K562 (cell line): ENCODE measurements around the gene ACAT2. TPM values are rescaled to one million over a fixed set of nuclear protein-coding genes. Genes with fewer than 3 reads are reported as not detected.

Source experiments
- ATF4 ChIP-seq: fragments of 450-650 bp; formaldehyde crosslinking; IDR thresholded peaks from 2 replicates; pipeline ENCODE4 v1.4.0; 2022; ENCODE audit warnings: mild to moderate bottlenecking, moderate library complexity
- BACH1 ChIP-seq: fragments of 200-800 bp; sonication (Bioruptor generic); IDR thresholded peaks from 2 replicates; pipeline ENCODE4 v1.6.1; 2016; ENCODE audit warnings: missing genetic modification characterization, missing compliant biosample characterization
- EP300 ChIP-seq: IDR thresholded peaks from 2 replicates; pipeline ENCODE4 v1.6.1; 2012; ENCODE audit warnings: low read length, improper control_type of control experiment
- FOXA3 ChIP-seq, 2 experiments: fragments of 450-650 bp in 1 of 2; sonication (generic) in 1 of 2; formaldehyde crosslinking; IDR thresholded peaks in 1 of 2; conservative IDR thresholded peaks in 1 of 2; 2 replicates each; pipeline versions ENCODE4 v1.4.0 to v1.8.0; 2020 to 2022; ENCODE audit warnings: mild to moderate bottlenecking in 2 of 2, missing genetic modification reagents in 1 of 2
- ILF3 ChIP-seq: fragments of 450-650 bp; IDR thresholded peaks from 2 replicates; pipeline ENCODE4 v1.6.1; 2018; ENCODE audit warnings: antibody characterized with exemption, mild to moderate bottlenecking, moderate library complexity, borderline replicate concordance
- KDM1A ChIP-seq, 2 experiments: fragments of 450-650 bp; IDR thresholded peaks; 2 replicates each; pipeline ENCODE4 v1.6.1; 2016; ENCODE audit warnings: mild to moderate bottlenecking in 2 of 2
- KDM5B ChIP-seq: fragments of 200-600 bp; sonication (generic); IDR thresholded peaks from 2 replicates; pipeline ENCODE4 v1.6.1; 2012; ENCODE audit warnings: low read depth, mild to moderate bottlenecking, moderate library complexity, low read length, control low read depth, inconsistent platforms; ENCODE audit not compliant: insufficient replicate concordance
- KLF13 ChIP-seq: fragments of 450-650 bp; IDR thresholded peaks from 2 replicates; pipeline ENCODE4 v1.6.1; 2016; ENCODE audit warnings: missing genetic modification characterization, low read depth, mild to moderate bottlenecking, missing compliant biosample characterization, moderate library complexity, borderline replicate concordance
- KLF16 ChIP-seq: IDR thresholded peaks from 2 replicates; pipeline ENCODE4 v1.6.1; 2016; ENCODE audit warnings: antibody characterized with exemption
- KLF6 ChIP-seq: fragments of 250-450 bp; sonication (Bioruptor Pico); IDR thresholded peaks from 2 replicates; pipeline ENCODE4 v1.4.0; 2020; ENCODE audit warnings: mild to moderate bottlenecking, moderate library complexity, borderline replicate concordance
- MCM7 ChIP-seq, 2 experiments: fragments of 450-650 bp; IDR thresholded peaks; 2 replicates each; pipeline ENCODE4 v1.6.1; 2016 to 2018
- MECOM ChIP-seq: fragments of 250-450 bp; sonication (Bioruptor Pico); IDR thresholded peaks from 2 replicates; pipeline ENCODE4 v1.8.0; 2022; ENCODE audit warnings: inconsistent platforms
- PCBP1 ChIP-seq: fragments of 200-400 bp; formaldehyde crosslinking; IDR thresholded peaks from 2 replicates; pipeline ENCODE4 v1.6.1; 2018; ENCODE audit warnings: mild to moderate bottlenecking, low read depth, low read length; ENCODE audit not compliant: poor library complexity, severe bottlenecking
- RBFOX2 ChIP-seq: fragments of 200-400 bp; formaldehyde crosslinking; IDR thresholded peaks from 2 replicates; pipeline ENCODE4 v1.6.1; 2017; ENCODE audit warnings: low read depth, mild to moderate bottlenecking, low read length, moderate library complexity
- SNIP1 ChIP-seq: fragments of 450-650 bp; IDR thresholded peaks from 2 replicates; pipeline ENCODE4 v1.7.1; 2017; ENCODE audit warnings: low read depth, mild to moderate bottlenecking
- SREBF2 ChIP-seq: sonication (generic); formaldehyde crosslinking; IDR thresholded peaks from 2 replicates; pipeline ENCODE4 v1.4.0; 2020; ENCODE audit warnings: mild to moderate bottlenecking, missing genetic modification reagents
- STAG1 ChIP-seq: sonication (generic); formaldehyde crosslinking; IDR thresholded peaks from 2 replicates; pipeline ENCODE4 v1.5.0; 2020; ENCODE audit warnings: missing genetic modification reagents, borderline replicate concordance
- TAL1 ChIP-seq: fragments of 450-650 bp; IDR thresholded peaks from 2 replicates; pipeline ENCODE4 v1.6.1; 2016; ENCODE audit warnings: mild to moderate bottlenecking
- TCF7 ChIP-seq: sonication (generic); IDR thresholded peaks from 2 replicates; pipeline ENCODE4 v1.6.1; 2016; ENCODE audit warnings: antibody characterized with exemption, borderline replicate concordance
- TCF7L2 ChIP-seq: fragments of 150-350 bp; IDR thresholded peaks from 2 replicates; pipeline ENCODE4 v1.6.1; 2016; ENCODE audit warnings: low read depth, mild to moderate bottlenecking, low read length, moderate library complexity
- ZBTB8A ChIP-seq: fragments of 450-650 bp; IDR thresholded peaks from 2 replicates; pipeline ENCODE4 v1.6.1; 2018; ENCODE audit warnings: mild to moderate bottlenecking, moderate library complexity; ENCODE audit not compliant: partially characterized antibody
- ZBTB9 ChIP-seq: fragments of 450-650 bp; formaldehyde crosslinking; IDR thresholded peaks from 2 replicates; pipeline ENCODE4 v1.4.0; 2020; ENCODE audit warnings: mild to moderate bottlenecking, moderate library complexity
- ZNF639 ChIP-seq, 2 experiments: fragments of 200-800 bp in 1 of 2; sonication (Bioruptor generic) in 1 of 2; sonication (generic) in 1 of 2; formaldehyde crosslinking in 1 of 2; IDR thresholded peaks in 1 of 2; conservative IDR thresholded peaks in 1 of 2; 2 replicates each; pipeline versions ENCODE4 v1.5.0 to v1.6.1; 2016 to 2020; ENCODE audit warnings: missing compliant biosample characterization in 1 of 2, missing genetic modification characterization in 1 of 2, missing genetic modification reagents in 1 of 2
- polyA plus RNA-seq, 8 experiments: library from polyadenylated mRNA; depleted of rRNA in 4 of 8; stranded (reverse) in 5 of 8; unstranded in 3 of 8; fragments of >200 nt; fragmentation: Nextera tagmentation in 2 of 8; fragmentation: Illumina TruSeq in 1 of 8; extraction: Ambion mirVana in 2 of 8; extraction: Trizol in 1 of 8; gene quantifications; 2 replicates each; pipeline versions ENCODE4 v1.2.1 to v1.2.3, GENCODE V29; 2011 to 2014; ENCODE audit warnings: inconsistent platforms in 1 of 8, missing spikeins in 1 of 8
- total RNA-seq, 7 experiments: library from RNA; depleted of rRNA in 6 of 7; stranded (reverse); fragments of >200 nt in 6 of 7; fragmentation: Illumina TruSeq in 2 of 7; extraction: Trizol in 2 of 7; gene quantifications; 2 replicates each; pipeline versions ENCODE4 v1.2.1 to v1.2.3, GENCODE V29; 2011 to 2021; ENCODE audit warnings: low replicate concordance in 1 of 7

The ACAT2 gene
- total and polyA plus RNA-seq, 9 of the 15 experiments (the other 6 are each of a cell fraction or from before 2014, with no cell fraction given), result 63.0 to 309 (median 144) TPM

GRCh38 chr6:159761873-159762680 is at the start of gene ACAT2 (continued):
- TF ChIP-seq ZNF639 (CRISPR knock-in tag; conservative IDR thresholded peaks at IDR 0.05 in 1 of 2, IDR thresholded peaks at IDR 0.05 in 1 of 2) (0 out of 4 replicates have a peak, but pooled peaks of 1 of the 2 experiments have one; percentile 50), PCBP1 (no peak), TCF7 (no peak), TCF7L2 (no peak; the same call in 1 of the 2 replicates), ILF3 (no peak), KDM1A (IDR thresholded peaks at IDR 0.05) (no peak), FOXA3 (CRISPR knock-in tag; conservative IDR thresholded peaks at IDR 0.05 in 1 of 2, IDR thresholded peaks at IDR 0.05 in 1 of 2) (no peak), ZBTB9 (CRISPR knock-in tag) (peak; percentile 51; the same call in 1 of the 2 replicates), ATF4 (CRISPR knock-in tag) (no peak), KLF13 (tag) (0 out of 2 replicates have a peak, but pooled peaks have one; percentile 24), TAL1 (no peak), MECOM (CRISPR knock-in tag) (no peak), KLF6 (no peak), SREBF2 (CRISPR knock-in tag) (0 out of 2 replicates have a peak, but pooled peaks have one; percentile 79), KLF16 (no peak), EP300 (0 out of 2 replicates have a peak, but pooled peaks have one; percentile 1), SNIP1 (no peak), STAG1 (CRISPR knock-in tag) (no peak), ZBTB8A (no peak), RBFOX2 (peak; percentile 95), BACH1 (tag) (no peak), MCM7 (IDR thresholded peaks at IDR 0.05) (no peak), KDM5B (peak; percentile 71)
